ENCODE results near the gene MYBPH. TPM values are rescaled to one million over a fixed set of nuclear protein-coding genes. Genes with fewer than 3 reads are reported as not detected.

MYBPH gene
- total RNA-seq, 2 donors from 2014 or later, result not detected

DNA sequence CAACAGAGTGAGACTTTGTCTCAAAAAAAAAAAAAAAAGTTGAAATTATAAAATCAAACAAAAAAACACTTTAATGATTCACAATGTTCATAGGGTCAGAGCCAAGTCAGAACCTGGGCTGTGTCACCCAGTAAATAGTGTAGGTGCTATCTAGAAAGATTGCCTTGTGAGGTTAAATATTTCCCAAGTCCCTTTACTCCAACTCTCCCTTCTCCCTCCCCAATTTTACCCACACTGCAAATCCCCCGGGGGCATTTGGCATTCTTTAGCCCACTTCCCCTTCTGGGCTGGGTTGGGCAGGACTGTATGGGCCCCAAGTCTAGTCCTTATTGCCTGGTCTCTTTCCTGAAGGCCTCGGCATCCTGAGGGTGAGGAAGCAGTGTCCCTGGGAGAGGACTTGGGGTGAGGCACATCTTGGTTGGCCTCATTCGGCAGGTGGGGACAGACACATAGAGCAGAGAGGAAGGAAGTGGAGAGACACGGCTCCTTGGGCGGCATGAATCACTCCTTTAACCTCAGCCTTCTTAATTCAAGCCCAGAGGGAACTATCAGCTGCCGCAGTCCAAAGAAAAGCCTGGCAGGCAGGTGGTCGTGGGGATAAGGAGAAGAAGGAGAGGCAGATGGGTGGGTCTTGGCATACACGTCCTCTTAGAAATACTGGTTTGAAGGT is 39.9 kb downstream of the MYBPH start:
- 74 to 86% methylated on average over 5 to 8 of the region's 8 CpGs for WGBS, 2 experiments (ENCODE audit: insufficient coverage in 1 of 2, insufficient read length in 1 of 2)
- H3K27me3 Mint-ChIP-seq (ENCODE audit: insufficient read depth), result no peaks in the 10 kb centered on the region
- H3K36me3 Mint-ChIP-seq (ENCODE audit: low read depth), result no peaks in the 10 kb centered on the region
- no peaks in the 10 kb centered on the region for H3K27me3 ChIP-seq (ENCODE audit: control insufficient read depth, insufficient read depth, low read length, poor library complexity, severe bottlenecking)
- peaks cover 14% of the 10 kb centered on the region for H3K36me3 ChIP-seq (ENCODE audit: control insufficient read depth, insufficient read depth, low read length)
- DNase-seq, result no peak
- no peaks in the 10 kb centered on the region for H3K9me3 Mint-ChIP-seq
- H3K27ac ChIP-seq (ENCODE audit: low read depth, low read length), result no peak overlapping the region
- H3K4me1 Mint-ChIP-seq, result peaks cover 9% of the 10 kb centered on the region
- no peak overlapping the region for H3K9ac ChIP-seq (ENCODE audit: extremely low read depth, low read length, poor library complexity, severe bottlenecking)
- H3K4me3 Mint-ChIP-seq, result no peak overlapping the region
- no peak overlapping the region for H3K27ac Mint-ChIP-seq
- no peak overlapping the region for H3K4me3 ChIP-seq (ENCODE audit: low read length)
- TF ChIP-seq, protein P1, sequence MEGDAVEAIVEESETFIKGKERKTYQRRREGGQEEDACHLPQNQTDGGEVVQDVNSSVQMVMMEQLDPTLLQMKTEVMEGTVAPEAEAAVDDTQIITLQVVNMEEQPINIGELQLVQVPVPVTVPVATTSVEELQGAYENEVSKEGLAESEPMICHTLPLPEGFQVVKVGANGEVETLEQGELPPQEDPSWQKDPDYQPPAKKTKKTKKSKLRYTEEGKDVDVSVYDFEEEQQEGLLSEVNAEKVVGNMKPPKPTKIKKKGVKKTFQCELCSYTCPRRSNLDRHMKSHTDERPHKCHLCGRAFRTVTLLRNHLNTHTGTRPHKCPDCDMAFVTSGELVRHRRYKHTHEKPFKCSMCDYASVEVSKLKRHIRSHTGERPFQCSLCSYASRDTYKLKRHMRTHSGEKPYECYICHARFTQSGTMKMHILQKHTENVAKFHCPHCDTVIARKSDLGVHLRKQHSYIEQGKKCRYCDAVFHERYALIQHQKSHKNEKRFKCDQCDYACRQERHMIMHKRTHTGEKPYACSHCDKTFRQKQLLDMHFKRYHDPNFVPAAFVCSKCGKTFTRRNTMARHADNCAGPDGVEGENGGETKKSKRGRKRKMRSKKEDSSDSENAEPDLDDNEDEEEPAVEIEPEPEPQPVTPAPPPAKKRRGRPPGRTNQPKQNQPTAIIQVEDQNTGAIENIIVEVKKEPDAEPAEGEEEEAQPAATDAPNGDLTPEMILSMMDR (conservative IDR thresholded peaks at IDR 0.05), result no peak
- no peaks in the 10 kb centered on the region for H3K9me3 ChIP-seq (ENCODE audit: control insufficient read depth, low read length)
- peaks cover 5% of the 10 kb centered on the region for H3K4me1 ChIP-seq (ENCODE audit: control insufficient read depth, insufficient read depth, low read length)

DNA sequence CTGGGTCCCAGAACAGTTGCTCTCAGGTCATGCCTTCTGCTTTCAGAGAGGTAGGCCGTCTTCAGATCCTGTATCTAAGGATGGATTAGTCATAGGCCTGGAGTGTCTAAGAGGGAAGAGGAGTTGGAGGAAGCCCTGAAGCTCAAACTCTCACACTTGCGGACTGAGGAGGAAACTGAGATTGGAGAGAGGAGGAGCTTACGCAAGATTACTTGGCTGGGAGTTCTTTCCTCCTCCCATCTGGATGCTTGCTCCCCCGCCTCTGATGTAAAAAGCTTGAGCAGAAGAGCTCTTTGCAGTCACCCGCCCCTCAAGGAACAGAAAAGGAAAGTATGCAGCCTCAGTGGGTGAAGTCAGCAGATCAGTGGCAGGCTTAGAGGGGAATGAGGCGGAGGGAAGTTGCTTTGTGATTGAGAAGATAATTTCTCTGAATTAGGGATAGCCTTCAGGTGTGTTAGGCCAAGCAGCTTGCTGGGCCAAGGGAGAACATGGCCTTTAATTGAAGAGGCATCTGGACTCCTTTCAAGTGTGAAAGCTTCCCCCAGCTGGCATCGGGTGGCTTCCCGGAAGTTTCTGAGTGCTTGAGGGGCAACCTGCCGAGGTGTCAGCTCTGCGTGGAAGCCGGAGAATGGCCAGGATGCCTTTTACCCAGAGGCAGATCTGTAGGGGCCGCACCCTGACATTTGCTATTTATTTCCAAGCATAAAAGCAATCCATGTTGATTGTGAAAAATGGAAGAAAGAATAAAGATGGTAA is 41.5 kb downstream of the MYBPH start:
- H3K4me3 Mint-ChIP-seq, result no peak overlapping the region
- TF ChIP-seq, protein P1 (conservative IDR thresholded peaks at IDR 0.05), result no peak
- WGBS, 2 experiments (ENCODE audit: insufficient coverage in 1 of 2, insufficient read length in 1 of 2), result 81 to 93% methylated on average over 5 to 11 of the region's 12 CpGs
- H3K36me3 ChIP-seq (ENCODE audit: control insufficient read depth, insufficient read depth, low read length), result peaks cover 14% of the 10 kb centered on the region
- H3K27me3 Mint-ChIP-seq (ENCODE audit: insufficient read depth), result peaks cover 11% of the 10 kb centered on the region
- no peaks in the 10 kb centered on the region for H3K4me1 ChIP-seq (ENCODE audit: control insufficient read depth, insufficient read depth, low read length)
- no peak overlapping the region for H3K27ac Mint-ChIP-seq
- H3K9ac ChIP-seq (ENCODE audit: extremely low read depth, low read length, poor library complexity, severe bottlenecking), result no peak overlapping the region
- H3K27me3 ChIP-seq (ENCODE audit: control insufficient read depth, insufficient read depth, low read length, poor library complexity, severe bottlenecking), result no peaks in the 10 kb centered on the region
- H3K27ac ChIP-seq (ENCODE audit: low read depth, low read length), result no peak overlapping the region
- no peak for DNase-seq
- H3K9me3 Mint-ChIP-seq, result no peaks in the 10 kb centered on the region
- no peaks in the 10 kb centered on the region for H3K9me3 ChIP-seq (ENCODE audit: control insufficient read depth, low read length)
- peaks cover 12% of the 10 kb centered on the region for H3K4me1 Mint-ChIP-seq
- no peak overlapping the region for H3K4me3 ChIP-seq (ENCODE audit: low read length)
- no peaks in the 10 kb centered on the region for H3K36me3 Mint-ChIP-seq (ENCODE audit: low read depth)

DNA sequence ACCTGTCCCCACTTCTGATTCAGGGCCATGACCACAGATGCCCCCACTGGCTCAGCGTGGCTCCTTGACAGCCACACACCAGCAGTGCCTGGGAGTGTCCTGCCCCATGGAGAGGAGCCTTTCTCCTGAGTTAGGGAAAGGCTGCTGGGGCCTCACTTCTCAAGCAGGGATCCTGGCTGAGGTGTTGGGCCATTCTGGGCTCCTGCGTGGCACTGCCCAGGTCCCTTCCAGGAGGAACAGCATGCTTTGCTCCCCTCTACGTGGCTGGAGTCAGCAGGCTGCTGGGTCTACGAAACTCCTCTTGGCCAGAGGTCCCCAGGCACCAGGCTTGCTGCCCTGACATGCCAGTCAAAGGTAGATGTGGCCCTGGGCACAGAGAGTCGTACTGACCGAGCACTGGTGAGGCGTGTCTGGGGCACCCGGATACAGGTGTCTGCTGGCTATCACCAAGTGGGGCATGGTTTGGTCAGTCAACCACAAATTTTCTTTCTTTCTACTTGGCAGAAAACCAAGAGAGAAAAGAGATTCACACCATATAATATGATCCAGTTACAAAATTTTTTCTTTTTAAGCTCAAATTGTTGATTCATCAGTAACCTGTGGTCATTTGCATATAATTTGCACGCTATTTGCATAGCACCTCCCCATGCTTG is 44.0 kb downstream of the MYBPH start:
- WGBS, 2 experiments (ENCODE audit: insufficient coverage in 1 of 2, insufficient read length in 1 of 2), result 96% methylated on average over 9 of the region's 9 CpGs
- TF ChIP-seq, protein P1 (conservative IDR thresholded peaks at IDR 0.05), result no peak
- no peaks in the 10 kb centered on the region for H3K9me3 Mint-ChIP-seq
- H3K36me3 Mint-ChIP-seq (ENCODE audit: low read depth), result no peaks in the 10 kb centered on the region
- H3K4me1 ChIP-seq (ENCODE audit: control insufficient read depth, insufficient read depth, low read length), result peaks cover 10% of the 10 kb centered on the region
- H3K27ac Mint-ChIP-seq, result no peak overlapping the region
- DNase-seq, result peak; percentile 30
- no peaks in the 10 kb centered on the region for H3K27me3 ChIP-seq (ENCODE audit: control insufficient read depth, insufficient read depth, low read length, poor library complexity, severe bottlenecking)
- H3K9ac ChIP-seq (ENCODE audit: extremely low read depth, low read length, poor library complexity, severe bottlenecking), result no peak overlapping the region
- H3K27me3 Mint-ChIP-seq (ENCODE audit: insufficient read depth), result peaks cover 31% of the 10 kb centered on the region
- H3K27ac ChIP-seq (ENCODE audit: low read depth, low read length), result no peak overlapping the region
- peaks cover 27% of the 10 kb centered on the region for H3K4me1 Mint-ChIP-seq
- H3K4me3 Mint-ChIP-seq, result no peak overlapping the region
- peaks cover 2% of the 10 kb centered on the region for H3K36me3 ChIP-seq (ENCODE audit: control insufficient read depth, insufficient read depth, low read length)
- H3K4me3 ChIP-seq (ENCODE audit: low read length), result no peak overlapping the region
- no peaks in the 10 kb centered on the region for H3K9me3 ChIP-seq (ENCODE audit: control insufficient read depth, low read length)

All from endodermal cell (in vitro differentiated cells).